Glutamatergic neuron (in vitro differentiated cells): Measurements from ENCODE around the gene NDUFS2. TPM values are rescaled to one million over a fixed set of nuclear protein-coding genes. Genes with fewer than 3 reads are reported as not detected.

Experiments
- DNase-seq: peaks from one replicate; pipeline ENCODE4 v3.0.0; 2022
- H3K27ac Mint-ChIP-seq: one replicate; pipeline ENCODE4 v1.8.0; 2020; ENCODE audit warnings: mild to moderate bottlenecking, mixed read lengths, inconsistent platforms; ENCODE audit not compliant: unreplicated experiment
- H3K27me3 Mint-ChIP-seq: one replicate; pipeline ENCODE4 v1.8.0; 2020; ENCODE audit warnings: mild to moderate bottlenecking, moderate library complexity, mixed read lengths, inconsistent platforms; ENCODE audit not compliant: unreplicated experiment
- H3K36me3 Mint-ChIP-seq: one replicate; pipeline ENCODE4 v1.8.0; 2020; ENCODE audit warnings: mild to moderate bottlenecking, mixed read lengths, inconsistent platforms; ENCODE audit not compliant: unreplicated experiment
- H3K4me1 Mint-ChIP-seq: one replicate; pipeline ENCODE4 v1.8.0; 2020; ENCODE audit warnings: mild to moderate bottlenecking, low read depth, mixed read lengths, inconsistent platforms; ENCODE audit not compliant: unreplicated experiment
- H3K4me3 Mint-ChIP-seq: one replicate; pipeline ENCODE4 v1.8.0; 2020; ENCODE audit warnings: mild to moderate bottlenecking, mixed read lengths, inconsistent platforms; ENCODE audit not compliant: unreplicated experiment
- H3K9me3 Mint-ChIP-seq: one replicate; pipeline ENCODE4 v1.8.0; 2020; ENCODE audit warnings: mild to moderate bottlenecking, moderate library complexity, mixed read lengths, inconsistent platforms; ENCODE audit not compliant: unreplicated experiment
- CTCF ChIP-seq: fragments of 200-600 bp; sonication (generic); IDR thresholded peaks from one replicate; pipeline ENCODE4 v1.5.0; 2021; ENCODE audit not compliant: partially characterized antibody, unreplicated experiment
- total RNA-seq: library from RNA; stranded (reverse); fragmentation: NEBNext Ultra II Directional; extraction: Animal tissue kit (Norgen Biotek cat#: 25700); gene quantifications from one replicate; pipeline ENCODE4 v1.2.1, GENCODE V29; 2021; ENCODE audit not compliant: unreplicated experiment

The NDUFS2 gene
- total RNA-seq, 1 donor from 2014 or later, result 112 TPM

- Mint-ChIP-seq H3K27ac (peak overlapping the region; percentile 98), H3K36me3 (no peaks in the 10 kb centered on the region), H3K4me1 (peaks cover 7% of the 10 kb centered on the region), H3K4me3 (peak overlapping the region; percentile 98), H3K27me3 (peaks cover 2% of the 10 kb centered on the region), H3K9me3 (no peaks in the 10 kb centered on the region)
- TF ChIP-seq CTCF, result no peak
- no peak for DNase-seq
Observed at GRCh38 chr1:161226320-161226711, 24.1 kb downstream of the NDUFS2 start.

GRCh38 chr1:161226759-161227158 lies 24.6 kb downstream of the NDUFS2 start:
- peak overlapping the region; percentile 98 for H3K27ac Mint-ChIP-seq
- peaks cover 2% of the 10 kb centered on the region for H3K27me3 Mint-ChIP-seq
- H3K4me3 Mint-ChIP-seq, result peak overlapping the region; percentile 98
- H3K36me3 Mint-ChIP-seq, result no peaks in the 10 kb centered on the region
- H3K4me1 Mint-ChIP-seq, result peaks cover 7% of the 10 kb centered on the region
- no peaks in the 10 kb centered on the region for H3K9me3 Mint-ChIP-seq
- no peak for DNase-seq
- no peak for TF ChIP-seq CTCF

DNA sequence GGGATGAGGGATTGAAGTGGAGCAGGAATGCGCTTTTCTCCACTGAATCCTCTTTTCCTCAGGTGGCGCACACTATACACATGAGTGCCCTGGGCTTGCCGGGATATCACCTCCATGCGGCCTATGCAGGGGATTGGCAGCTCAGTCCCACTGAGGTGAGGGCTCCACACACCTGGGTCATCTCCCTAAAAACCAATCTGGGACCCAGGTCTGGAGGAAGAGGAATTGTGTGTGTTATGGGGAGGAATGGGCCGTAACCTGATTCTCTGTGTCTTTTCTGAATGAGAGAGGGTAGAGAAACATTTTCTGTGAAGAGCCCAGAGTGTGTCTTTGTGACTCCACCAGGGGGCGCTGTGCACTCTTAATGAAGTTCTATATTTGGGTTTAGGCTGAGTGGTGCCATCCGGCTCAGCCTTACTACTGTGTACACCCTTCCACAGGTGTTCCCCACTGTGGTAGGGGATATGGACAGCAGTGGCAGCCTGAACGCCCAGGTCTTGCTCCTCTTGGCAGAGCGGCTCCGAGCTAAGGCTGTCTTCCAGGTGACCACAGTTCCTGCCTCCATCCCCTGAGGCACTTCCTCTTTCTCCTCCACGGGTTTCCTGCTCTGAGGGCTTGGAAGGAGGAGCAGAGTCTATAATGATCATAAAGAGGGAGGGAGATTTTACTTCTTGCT lies 25.2 kb downstream of the NDUFS2 start:
- peak; percentile 97 for TF ChIP-seq CTCF
- H3K9me3 Mint-ChIP-seq, result no peaks in the 10 kb centered on the region
- peak overlapping the region; percentile 98 for H3K4me3 Mint-ChIP-seq
- peaks cover 7% of the 10 kb centered on the region for H3K4me1 Mint-ChIP-seq
- DNase-seq, result peak; percentile 88
- H3K27ac Mint-ChIP-seq, result peak overlapping the region; percentile 98
- H3K27me3 Mint-ChIP-seq, result peaks cover 2% of the 10 kb centered on the region
- no peaks in the 10 kb centered on the region for H3K36me3 Mint-ChIP-seq

- no peak for TF ChIP-seq CTCF
- no peak overlapping the region for H3K27ac Mint-ChIP-seq
- H3K4me3 Mint-ChIP-seq, result no peak overlapping the region
- H3K9me3 Mint-ChIP-seq, result no peaks in the 10 kb centered on the region
- DNase-seq, result no peak
- H3K36me3 Mint-ChIP-seq, result no peaks in the 10 kb centered on the region
- peaks cover 2% of the 10 kb centered on the region for H3K27me3 Mint-ChIP-seq
- peaks cover 7% of the 10 kb centered on the region for H3K4me1 Mint-ChIP-seq
Observed at GRCh38 chr1:161228032-161228431, 25.9 kb downstream of the NDUFS2 start.

GRCh38 chr1:161229896-161230295 lies 27.7 kb downstream of the NDUFS2 start:
- no peak for DNase-seq
- Mint-ChIP-seq H3K4me3 (no peak overlapping the region), H3K27ac (no peak overlapping the region), H3K4me1 (peaks cover 7% of the 10 kb centered on the region), H3K36me3 (no peaks in the 10 kb centered on the region), H3K27me3 (peaks cover 2% of the 10 kb centered on the region), H3K9me3 (no peaks in the 10 kb centered on the region)
- TF ChIP-seq CTCF, result no peak
